ENCODE data around the gene CACNA1I.

CACNA1I gene

GRCh38 chr22:39567135-39567946, 3.2 kb upstream of the CACNA1I start:
- no peak for DNase-seq

DNA sequence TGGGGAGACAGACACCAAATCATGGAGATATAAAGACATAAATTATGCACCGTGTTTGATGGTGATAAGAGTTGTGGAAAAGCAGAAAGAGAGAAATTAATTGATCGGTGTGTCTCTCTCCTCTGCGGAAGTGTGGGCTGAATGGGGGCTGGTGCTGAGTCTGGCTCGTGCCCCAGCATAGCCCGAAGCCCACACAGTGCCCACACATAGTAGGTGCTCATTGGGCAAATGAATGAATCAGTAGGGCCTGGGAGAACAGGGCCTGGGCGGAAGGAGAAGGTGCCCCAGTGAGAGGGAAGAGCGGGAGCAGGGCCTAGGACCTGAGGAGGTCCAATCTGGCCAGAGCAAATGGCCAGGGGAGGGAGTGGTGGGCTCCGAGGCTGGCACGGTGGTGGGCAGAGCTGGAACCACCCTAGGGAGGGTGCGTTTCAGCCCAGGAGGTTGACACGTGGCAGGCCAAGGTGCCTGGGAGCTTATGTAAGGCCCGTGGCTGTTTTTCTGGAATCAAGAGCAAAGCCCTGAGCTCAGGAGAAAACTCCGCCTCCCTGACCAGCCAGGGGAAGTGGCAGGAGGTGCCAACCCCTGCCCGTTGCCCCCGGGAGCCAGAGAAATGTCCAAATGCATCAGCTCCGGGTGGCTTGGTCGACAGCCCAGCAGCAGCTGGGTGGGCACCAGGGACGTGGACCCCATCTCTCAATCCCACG, 2.1 kb upstream of the CACNA1I start:
- no peak for DNase-seq

DNA sequence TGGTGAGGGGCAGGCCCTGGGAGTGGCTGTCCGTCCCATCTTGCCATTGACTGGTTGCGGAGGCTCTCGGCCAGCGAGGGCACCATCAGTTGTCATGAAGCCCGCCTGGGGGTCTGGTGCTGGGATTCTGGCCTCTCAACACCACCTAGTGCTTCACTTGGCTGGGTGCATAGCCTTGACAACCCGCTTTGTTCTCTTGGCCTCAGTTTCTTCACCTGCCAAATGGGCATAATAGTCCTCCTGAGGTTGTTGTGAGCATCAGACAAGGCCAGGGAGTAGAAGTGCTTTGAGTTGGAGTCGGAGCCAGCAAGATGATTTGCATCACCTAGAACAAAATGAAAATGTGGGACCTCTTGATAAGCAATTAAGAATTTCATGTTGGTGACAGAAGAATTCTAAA, 1.5 kb upstream of the CACNA1I start:
- DNase-seq: no peak

DNA sequence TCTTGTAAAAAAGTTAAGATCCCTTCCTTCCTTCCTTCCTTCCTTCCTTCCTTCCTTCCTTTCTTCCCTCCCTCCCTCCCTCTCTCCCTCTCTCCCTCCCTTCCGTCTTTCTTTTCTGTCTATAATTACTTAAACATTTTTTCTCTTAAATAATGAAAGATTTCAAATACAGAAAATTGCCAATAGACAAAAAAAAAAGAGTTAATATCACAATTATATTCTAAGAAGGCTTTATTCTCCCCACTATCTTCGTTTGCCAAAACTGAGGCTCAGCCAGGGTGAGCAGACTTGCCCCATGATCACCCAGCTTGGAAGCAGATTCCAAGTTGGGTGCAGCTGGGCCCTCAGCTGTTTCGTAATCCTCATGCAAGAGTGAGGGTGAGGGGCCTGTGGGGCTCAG, 327 bp upstream of the CACNA1I start:
- no peak for DNase-seq

GRCh38 chr22:39571538-39571937, 985 bp downstream of the CACNA1I start:
- DNase-seq: no peak

DNA sequence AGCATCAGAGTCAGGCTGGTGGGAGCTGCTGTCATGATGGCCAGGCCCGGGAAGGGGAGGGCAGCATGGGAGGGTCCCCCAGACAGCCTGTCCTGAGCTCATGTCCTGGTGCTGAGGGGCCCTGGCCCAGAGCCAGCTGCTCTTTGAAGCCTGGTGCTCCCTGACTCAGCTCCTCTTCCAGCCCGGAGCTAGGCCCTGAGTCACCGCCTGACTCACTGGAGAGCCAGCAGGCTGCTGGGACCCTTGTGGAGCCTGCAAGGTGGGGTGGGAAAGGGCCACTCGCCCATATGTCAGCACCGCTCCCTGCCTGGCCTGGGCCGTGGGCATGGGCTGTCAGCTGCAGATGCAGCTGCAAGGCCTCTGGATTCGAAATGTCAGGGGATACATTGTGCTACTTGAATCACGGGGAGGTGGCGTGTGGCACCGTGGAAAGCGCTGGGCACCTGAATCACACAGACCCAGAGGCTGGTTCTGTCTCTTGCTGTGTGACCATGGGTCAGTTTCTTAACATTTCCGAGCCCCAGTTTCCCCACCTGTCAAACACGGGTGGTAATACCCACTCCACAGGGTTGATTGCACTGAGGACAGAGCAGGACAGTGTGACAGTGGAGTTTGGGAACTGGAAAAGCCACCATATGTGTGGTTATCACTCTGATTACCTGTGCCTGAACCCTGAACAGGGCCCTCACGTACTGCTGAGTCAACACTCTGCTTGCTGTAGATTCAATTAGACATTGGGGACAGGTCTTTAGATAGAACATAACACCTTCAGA, 4.4 kb downstream of the CACNA1I start:
- DNase-seq: peak in 3 of 56 donors; percentile 10 to 24 (median 16)

GRCh38 chr22:39575552-39575825, 4.9 kb downstream of the CACNA1I start:
- DNase-seq: no peak

DNA sequence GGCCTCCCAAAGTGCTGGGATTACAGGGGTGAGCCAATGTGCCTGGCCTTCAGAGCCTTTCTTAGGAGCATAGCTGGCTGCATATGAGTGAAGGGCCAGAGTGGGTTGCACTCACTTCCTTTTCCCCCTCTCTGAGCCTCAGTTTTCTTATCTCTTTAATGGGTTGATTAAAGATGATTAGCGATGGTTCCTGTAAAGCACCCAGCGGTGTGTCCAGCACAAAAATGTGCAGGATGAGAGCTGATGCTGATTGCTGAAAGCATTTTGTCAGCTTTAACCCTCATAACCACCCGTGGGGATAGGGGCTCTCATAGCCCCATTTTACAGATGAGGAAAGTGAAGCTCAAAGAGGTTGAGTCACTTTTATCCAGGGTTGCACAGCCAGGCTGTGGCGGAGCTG, 5.5 kb downstream of the CACNA1I start:
- DNase-seq: no peak

DNA sequence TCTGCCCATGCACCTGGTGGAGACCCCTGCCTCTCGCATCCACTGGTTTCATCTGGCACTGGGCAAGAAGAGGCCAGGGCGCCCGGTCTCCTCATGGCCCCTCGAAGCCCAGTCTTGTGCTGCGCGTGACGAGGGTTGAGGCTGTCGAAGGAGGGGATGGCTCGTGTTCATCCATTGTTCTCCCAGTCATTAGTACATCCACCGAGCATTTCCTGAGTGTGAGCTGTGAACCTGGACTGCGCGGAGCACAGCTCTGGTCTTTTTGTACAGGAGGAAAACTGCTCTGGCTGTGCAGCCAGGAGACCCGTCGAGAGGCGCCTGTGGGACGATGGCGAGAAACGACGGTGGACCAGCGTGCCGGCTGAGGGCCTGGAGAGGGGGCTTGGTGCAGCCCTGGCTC, 6.8 kb downstream of the CACNA1I start:
- DNase-seq: no peak

DNA sequence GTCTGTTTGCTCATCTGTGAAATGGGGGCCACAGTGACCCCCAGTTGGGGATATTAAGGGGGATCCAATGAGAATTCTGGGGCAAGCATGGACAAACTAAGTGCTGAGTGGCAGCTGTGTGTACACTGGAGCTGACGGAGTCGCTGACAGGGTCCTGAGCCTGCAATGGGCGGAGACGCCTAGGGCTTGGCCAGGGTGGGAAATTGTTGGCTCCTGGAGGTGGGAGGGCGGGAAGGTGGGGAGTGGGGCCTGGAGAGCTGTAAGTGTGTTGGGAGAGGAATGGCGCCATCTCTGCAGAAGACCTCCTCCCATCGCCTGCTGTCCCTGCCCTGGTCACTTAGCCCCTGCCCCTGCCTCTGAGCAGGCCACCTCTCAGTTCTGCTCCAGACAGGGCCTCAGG, 7.3 kb downstream of the CACNA1I start:
- no peak for DNase-seq

DNA sequence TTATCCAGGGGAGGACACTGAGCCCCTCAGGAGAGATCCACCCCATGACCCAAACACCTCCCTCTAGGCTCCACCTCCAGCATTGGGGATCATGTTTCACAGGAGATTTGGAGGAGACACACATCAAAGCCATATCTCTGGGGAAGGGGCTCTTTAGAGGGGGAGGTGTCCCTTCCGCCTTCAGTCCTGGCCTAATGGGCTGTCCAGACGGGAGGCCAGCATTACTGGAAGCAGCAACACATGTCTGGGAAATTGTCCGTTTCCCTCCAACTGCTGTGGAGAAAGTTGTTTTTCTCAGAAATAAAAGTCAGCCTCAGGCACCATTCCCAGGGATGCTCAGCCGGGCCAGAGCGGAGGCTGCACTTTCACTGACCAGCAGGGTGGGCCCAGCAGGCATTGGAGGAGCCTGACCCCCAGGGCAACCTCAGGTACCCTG, 9.5 kb downstream of the CACNA1I start:
- no peak for DNase-seq

DNA sequence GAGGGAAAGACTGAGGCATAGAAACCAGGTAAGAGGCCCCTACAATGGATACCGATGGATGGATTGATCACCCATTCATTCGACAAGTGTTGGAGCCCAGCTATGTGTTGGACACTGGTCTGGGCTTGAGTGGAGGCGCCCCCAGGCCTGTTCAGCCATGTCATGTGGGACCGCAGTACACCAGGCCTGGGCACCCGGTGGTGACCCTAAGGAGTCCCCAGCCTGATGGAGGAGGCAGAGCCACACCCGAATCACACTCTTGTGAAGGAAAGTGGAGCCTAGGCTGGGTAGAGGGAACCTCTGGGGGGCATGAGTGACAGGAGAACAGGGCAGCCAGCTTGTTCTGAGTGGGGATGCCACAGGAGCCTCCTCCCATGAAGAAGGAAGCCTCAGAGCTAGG, 10.2 kb downstream of the CACNA1I start:
- no peak for DNase-seq

DNA sequence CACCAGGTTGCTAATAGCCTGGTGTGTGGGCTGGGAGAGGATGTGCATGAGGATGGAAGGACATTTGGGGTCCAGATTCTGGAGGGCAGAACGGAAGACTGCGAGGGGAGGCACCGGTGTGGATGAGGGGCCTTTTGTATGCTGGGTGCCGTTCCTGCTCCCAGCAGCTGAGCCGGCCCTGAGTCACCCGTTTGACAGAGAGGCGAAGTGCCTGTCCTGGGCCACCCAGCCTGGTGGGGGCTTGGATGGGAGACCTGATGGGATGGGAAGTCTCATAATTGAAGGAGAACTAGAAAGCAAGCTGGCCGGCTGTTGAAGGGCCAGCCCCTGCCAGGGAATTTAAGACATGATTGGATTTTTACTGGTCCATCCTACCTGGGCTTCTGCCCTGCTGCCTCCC, 10.8 kb downstream of the CACNA1I start:
- DNase-seq: no peak

GRCh38 chr22:39583066-39583667, 12.6 kb downstream of the CACNA1I start:
- DNase-seq: no peak

GRCh38 chr22:39589875-39590274, 19.3 kb downstream of the CACNA1I start:
- DNase-seq: peak in 6 of 56 donors; percentile 5 to 23 (median 7)

- DNase-seq: no peak
Measured at GRCh38 chr22:39592081-39593065, 21.8 kb downstream of the CACNA1I start.

DNA sequence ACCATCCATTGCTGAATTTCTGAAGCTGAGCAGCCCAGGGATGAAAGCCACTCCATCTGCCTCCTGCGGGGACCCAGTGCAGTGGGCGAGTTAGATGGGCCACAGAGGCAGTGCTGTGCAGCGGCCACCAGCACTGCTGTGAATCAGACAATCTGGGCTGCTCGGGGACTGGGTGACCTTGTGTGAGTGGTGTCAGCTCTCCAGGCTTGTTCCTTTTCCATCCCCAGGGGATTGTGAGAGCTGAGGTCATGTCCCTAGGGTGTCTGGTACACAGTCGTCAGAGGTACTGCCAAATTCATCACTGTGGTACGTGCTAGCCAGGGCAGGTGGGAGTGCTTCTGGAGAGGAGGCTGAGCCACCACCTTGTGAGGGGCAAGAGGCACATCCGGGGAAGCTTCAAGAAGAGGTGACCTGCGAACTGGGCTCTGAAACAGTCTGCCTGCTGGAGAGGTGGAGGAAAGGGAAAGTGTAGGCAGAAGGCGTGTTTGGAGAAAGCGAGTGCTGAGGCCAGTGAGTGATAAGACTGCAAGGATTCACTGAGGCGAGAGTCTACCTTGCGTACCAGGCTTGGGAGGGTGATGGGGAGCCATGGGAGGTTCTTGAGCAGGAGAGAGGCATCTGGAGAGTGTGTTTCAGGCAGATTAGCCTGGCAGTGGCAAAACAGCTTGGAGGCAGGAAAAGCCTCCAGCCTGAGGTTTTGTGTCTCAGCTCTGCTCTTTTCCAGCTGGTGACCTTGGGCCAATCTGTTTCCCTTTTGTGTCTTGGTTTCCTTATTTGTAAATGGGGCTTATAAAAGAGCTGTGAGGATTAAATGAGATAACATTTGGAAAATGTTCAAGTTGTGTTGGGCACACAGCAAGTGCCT, 22.7 kb downstream of the CACNA1I start:
- DNase-seq: no peak

- DNase-seq: no peak
Measured at GRCh38 chr22:39593931-39594285, 23.4 kb downstream of the CACNA1I start.

GRCh38 chr22:39594411-39594810, 23.9 kb downstream of the CACNA1I start:
- DNase-seq: no peak
